Stomach smooth muscle (tissue), 2 donors: ENCODE data around the gene FGD3.
"Not testable (repeated sequence)": the region's sequence is repeated elsewhere in the genome, so short reads cannot be mapped to it uniquely, and the experiment has no call there.

Source experiments
- H3K27ac ChIP-seq: one replicate; pipeline ENCODE4 v1.7.0; 2013; ENCODE audit warnings: mild to moderate bottlenecking, low read length, inconsistent platforms
- H3K27me3 ChIP-seq, 2 donors: one replicate each; pipeline ENCODE4 v1.7.0; 2013; ENCODE audit warnings: low read length in 2 of 2; ENCODE audit not compliant: insufficient read depth in 2 of 2, control insufficient read depth in 1 of 2
- H3K36me3 ChIP-seq, 2 donors: one replicate each; pipeline ENCODE4 v1.7.0; 2013; ENCODE audit warnings: low read length in 2 of 2; ENCODE audit not compliant: control insufficient read depth in 2 of 2, insufficient read depth in 2 of 2
- H3K4me1 ChIP-seq: one replicate; pipeline ENCODE4 v1.7.0; 2013; ENCODE audit warnings: low read length; ENCODE audit not compliant: control insufficient read depth, insufficient read depth
- H3K4me3 ChIP-seq, 2 donors: one replicate each; pipeline ENCODE4 v1.7.0; 2013; ENCODE audit warnings: low read length in 2 of 2
- H3K9ac ChIP-seq, 2 donors: one replicate each; pipeline ENCODE4 v1.7.0; 2013; ENCODE audit warnings: low read length in 2 of 2, mild to moderate bottlenecking in 1 of 2
- H3K9me3 ChIP-seq, 2 donors: one replicate each; pipeline ENCODE4 v1.7.0; 2013; ENCODE audit warnings: low read length in 2 of 2; ENCODE audit not compliant: control insufficient read depth in 2 of 2
- donor health status: healthy.
- donor health status: Pancreatic carcinoma.

Gene FGD3

DNA sequence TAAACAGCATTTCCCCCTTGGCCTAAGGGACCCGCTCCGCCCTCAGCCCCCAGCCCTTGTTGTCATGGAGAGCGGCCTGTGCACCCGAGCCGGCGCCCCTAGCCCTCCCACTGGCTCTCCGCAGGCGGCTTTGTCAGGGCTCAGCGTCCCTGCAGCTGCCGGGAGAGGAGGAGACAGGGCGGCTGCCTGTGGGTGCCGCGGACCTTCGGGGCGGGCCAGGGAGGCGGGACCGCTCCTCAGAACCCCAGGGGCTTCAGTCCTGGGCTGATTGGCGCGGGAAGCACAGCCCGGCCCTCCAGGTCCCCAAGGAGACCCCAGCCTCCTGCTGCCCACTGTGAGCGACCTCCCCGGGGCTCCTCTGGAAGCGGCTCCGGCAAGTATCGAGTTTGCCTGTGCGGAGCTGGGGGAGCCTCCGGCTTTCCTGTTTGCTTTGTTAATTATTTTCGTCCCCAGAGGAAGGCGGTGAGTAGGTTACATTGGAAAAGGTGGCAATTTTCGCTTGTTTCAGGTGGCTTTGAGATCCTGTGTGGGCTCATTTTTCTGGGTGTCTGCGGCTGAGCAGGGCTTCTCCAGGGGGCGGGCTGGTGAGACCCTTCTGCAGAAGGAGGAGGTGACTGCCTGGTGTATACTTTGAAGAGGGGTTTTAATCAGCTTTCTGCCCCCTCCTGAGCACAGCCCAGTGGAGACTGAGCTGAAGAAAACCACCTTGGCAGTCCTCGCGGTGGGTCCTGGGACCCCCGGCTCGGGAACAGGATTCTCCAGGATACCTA lies at the start of gene FGD3:
FGD3 (plus strand) TSS at position 256 of the 770 bp plus-strand sequence. CDS start 28,734 bp downstream, outside the sequence.
- peak within 1 kb of the TSS; percentile 58 to 72 for H3K4me3 ChIP-seq
- no peak within 1 kb of the TSS for H3K27ac ChIP-seq
- peak within 1 kb of the TSS; percentile 21 to 47 for H3K9ac ChIP-seq

GRCh38 chr9:92905137-92905536 lies 42.2 kb upstream of the FGD3 start:
- not testable (repeated sequence) for H3K4me1 ChIP-seq, H3K36me3 ChIP-seq, H3K9ac ChIP-seq, H3K9me3 ChIP-seq, H3K27me3 ChIP-seq, H3K27ac ChIP-seq, H3K4me3 ChIP-seq

More for the DNA sequence above, at the start of gene FGD3:
- peaks cover 9% of the 10 kb centered on the region for H3K4me1 ChIP-seq
- no peaks in the 10 kb centered on the region for H3K36me3 ChIP-seq
- peaks cover 19 to 24% of the 10 kb centered on the region in 2 donors for H3K27me3 ChIP-seq
- no peaks in the 10 kb centered on the region for H3K9me3 ChIP-seq

DNA sequence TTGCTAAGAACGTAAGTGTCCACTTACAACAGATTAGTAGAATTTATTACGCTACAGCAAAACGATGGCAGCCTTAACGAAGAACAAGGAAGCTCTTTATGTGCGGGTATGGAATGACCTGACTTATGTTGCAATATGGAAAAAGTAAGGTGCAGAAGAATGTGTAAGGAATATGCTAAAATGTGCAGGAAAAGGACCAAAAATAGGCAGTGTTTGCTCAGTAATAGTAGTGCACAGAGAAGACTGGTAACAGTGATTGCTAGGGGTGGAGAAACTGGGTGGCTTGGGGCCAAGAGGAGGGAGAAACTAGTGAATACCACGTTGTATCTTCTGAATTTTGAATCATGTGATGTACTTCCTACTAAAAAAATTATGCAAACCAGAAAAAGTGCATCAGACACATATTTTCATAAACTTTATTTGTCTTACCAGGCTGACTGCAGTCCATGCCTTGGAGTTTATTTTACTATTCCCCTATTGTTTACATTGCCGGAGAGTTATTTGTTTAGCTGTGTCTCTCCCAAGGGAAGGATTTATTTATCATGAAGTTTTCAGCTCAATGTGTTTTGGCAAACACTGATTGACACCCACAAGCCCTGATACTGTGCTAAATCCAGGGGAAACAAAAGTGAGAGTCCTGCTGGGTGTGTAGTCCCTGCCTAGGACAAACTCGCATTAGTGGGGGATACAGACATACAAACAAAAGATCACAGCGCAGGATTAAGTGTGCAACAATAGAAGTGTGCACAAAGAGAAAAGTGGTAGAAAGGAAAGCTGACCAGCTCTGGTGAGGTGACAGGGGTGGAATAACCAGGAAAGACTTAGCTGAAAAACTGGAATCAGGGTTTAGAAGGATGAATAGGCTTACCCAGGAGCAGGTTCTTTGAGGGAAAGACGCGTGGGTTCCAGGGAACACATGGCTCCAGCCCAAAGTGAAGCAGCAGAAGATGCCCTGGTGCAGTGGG lies 35.5 kb upstream of the FGD3 start:
- no peaks in the 10 kb centered on the region for H3K9me3 ChIP-seq
- H3K27ac ChIP-seq, result no peak overlapping the region
- H3K4me1 ChIP-seq, result peaks cover 5% of the 10 kb centered on the region
- H3K36me3 ChIP-seq, result no peaks in the 10 kb centered on the region
- peaks cover 11 to 12% of the 10 kb centered on the region in 2 donors for H3K27me3 ChIP-seq
- H3K4me3 ChIP-seq, result peak overlapping the region in 1 of 2 donors; percentile 29
- no peak overlapping the region for H3K9ac ChIP-seq

DNA sequence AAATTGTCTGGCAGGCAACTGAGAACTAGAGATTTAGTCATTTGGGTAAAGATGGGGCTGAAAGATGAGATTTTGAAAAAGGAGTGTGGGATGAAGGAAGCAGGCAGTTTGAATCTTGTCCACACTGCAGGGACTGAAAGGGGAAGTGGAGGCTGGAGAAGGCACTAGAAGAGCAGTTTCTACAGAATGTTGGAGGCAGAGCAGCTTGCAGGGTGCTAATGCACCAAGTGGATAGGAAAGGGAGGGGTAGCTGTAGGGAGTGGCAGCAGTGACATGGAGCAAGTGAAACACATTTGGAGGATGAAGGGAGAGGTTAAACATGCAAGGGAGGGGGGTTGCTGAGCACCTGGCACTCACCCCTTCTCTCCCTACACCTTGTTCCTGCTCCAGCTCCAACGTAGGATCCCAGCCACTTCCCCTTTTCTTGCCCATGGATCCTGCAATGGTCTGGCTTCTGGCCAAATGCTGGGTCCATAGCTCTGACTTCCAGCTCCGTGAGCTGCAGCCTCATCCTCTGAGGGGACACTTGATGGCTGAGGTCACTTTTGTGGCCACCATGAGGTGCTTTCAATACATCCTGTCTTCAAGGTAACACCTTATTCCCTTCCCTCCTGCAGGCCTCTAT lies 30.0 kb upstream of the FGD3 start:
- Histone ChIP-seq H3K9ac (no peak overlapping the region), H3K4me3 (no peak overlapping the region), H3K27ac (no peak overlapping the region), H3K9me3 (no peaks in the 10 kb centered on the region), H3K27me3 (peaks cover 7 to 11% of the 10 kb centered on the region in 2 donors), H3K4me1 (peaks cover 1% of the 10 kb centered on the region), H3K36me3 (no peaks in the 10 kb centered on the region)

- Histone ChIP-seq H3K27me3 (no peaks in the 10 kb centered on the region), H3K27ac (no peak overlapping the region), H3K9ac (no peak overlapping the region), H3K4me3 (no peak overlapping the region), H3K4me1 (no peaks in the 10 kb centered on the region), H3K36me3 (no peaks in the 10 kb centered on the region), H3K9me3 (no peaks in the 10 kb centered on the region)
Measured at GRCh38 chr9:92920437-92920836, 26.9 kb upstream of the FGD3 start.

DNA sequence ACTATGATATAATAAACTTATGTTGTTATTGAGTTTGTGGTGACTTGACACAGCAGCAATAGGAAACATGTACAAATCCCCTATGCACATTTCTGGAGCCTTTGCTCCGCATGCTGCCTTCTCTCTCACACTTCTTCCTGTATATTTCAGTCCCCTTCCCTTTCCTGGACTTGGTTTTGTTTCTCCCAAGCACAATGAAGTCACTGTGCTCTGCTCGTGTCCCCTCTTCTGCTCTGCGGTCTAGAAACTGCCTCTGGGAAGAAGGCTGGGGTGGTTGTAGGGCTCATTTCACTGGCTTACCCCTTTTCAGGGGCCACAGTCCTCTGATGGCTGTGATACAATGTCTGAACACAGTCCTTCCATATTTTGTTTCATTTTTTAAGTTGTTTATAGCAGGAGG lies 15.7 kb upstream of the FGD3 start:
- no peak overlapping the region for H3K9ac ChIP-seq
- no peaks in the 10 kb centered on the region for H3K4me1 ChIP-seq
- H3K9me3 ChIP-seq, result no peaks in the 10 kb centered on the region
- no peaks in the 10 kb centered on the region for H3K36me3 ChIP-seq
- H3K4me3 ChIP-seq, result no peak overlapping the region
- no peak overlapping the region for H3K27ac ChIP-seq
- no peaks in the 10 kb centered on the region for H3K27me3 ChIP-seq

GRCh38 chr9:92934321-92934720 lies 13.0 kb upstream of the FGD3 start:
- no peak overlapping the region for H3K9ac ChIP-seq
- no peaks in the 10 kb centered on the region for H3K36me3 ChIP-seq
- H3K27ac ChIP-seq, result no peak overlapping the region
- no peaks in the 10 kb centered on the region for H3K9me3 ChIP-seq
- peaks cover 0 to 2% of the 10 kb centered on the region in 2 donors for H3K27me3 ChIP-seq
- H3K4me3 ChIP-seq, result no peak overlapping the region
- no peaks in the 10 kb centered on the region for H3K4me1 ChIP-seq

DNA sequence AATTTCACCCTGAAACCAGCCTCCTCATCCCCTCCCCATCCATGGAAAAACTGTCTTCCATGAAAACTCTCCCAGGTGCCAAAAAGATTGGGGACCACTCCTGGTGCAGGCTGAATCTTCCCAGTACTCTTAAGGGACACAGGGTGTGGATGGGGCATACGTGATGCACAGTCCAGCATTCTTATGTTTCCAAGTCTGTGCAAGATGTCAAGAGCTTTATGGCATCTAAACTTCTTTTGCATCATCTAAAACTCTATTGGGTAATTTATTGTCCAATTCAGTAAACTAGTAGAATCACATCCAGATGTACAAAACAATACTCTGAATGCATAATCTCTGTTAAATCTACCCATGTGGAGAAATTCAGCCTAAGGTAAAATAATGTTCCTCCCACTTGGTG lies 9.3 kb upstream of the FGD3 start:
- Histone ChIP-seq H3K27ac (no peak overlapping the region), H3K4me1 (no peaks in the 10 kb centered on the region), H3K9ac (no peak overlapping the region), H3K4me3 (no peak overlapping the region), H3K36me3 (no peaks in the 10 kb centered on the region), H3K27me3 (peaks cover 5% of the 10 kb centered on the region in 2 donors), H3K9me3 (no peaks in the 10 kb centered on the region)

DNA sequence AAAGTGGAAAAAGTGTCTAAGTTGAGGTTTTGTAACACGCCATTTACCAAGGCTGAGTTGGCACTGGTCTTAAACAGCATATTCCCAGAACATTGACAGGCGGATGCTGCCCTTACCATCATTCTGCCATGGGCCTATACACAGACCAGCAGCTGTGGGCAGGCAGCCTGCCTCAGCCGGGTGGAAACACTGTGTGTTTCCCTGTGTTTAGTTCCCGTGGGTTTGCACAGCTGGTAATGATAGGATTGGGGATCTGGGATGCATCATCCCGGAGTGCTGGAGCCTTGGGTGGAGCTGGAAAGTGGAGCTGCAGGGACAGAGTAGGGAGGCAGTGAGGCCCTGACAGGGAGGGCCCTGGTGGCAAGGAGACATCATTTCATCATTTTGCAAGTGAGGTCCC lies 5.5 kb upstream of the FGD3 start:
- peaks cover 9 to 11% of the 10 kb centered on the region in 2 donors for H3K27me3 ChIP-seq
- H3K4me3 ChIP-seq, result no peak overlapping the region
- no peak overlapping the region for H3K9ac ChIP-seq

DNA sequence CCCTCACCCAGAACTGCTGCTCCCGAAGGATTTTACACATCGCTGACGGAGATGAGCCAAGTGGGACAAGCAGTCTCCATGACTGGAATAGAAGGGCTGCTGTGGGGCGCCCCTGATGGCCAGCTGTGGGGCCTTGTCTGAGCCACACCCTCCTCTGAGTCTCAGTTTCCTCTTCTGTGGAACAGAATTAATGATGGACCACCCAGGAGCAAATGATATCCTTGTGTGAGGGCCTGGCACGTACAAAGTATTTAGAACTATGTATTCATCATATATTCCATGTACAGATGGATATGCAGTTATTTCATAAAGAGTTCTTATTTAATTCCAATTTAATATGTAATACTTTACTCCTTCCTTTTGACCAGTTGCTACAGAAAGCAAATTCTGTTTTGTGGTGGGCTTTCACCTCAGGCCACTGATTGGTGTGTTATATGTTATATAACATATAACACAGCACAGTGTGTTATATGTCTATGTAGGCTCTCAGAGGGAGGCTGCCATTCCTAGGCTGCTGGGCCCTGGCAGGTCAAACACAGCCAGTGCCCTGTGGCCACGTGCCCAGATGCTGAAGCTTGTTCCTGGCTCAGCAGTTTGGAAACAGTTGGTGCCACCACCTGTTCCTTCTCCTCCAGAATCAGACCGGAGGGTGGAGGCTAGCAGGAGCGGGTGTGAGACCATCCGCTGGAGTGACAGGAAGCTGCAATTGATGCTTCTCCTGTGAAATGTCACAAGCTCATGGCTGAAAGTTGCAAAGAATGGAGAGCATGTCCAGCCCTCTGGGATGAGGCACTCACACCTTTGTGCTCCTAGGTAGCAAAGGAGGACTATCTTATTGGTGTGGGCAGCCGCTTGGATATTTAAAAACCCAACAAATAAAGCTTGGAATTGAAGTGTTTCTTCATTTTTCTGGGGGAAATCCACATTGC lies 4.4 kb upstream of the FGD3 start:
- H3K9ac ChIP-seq, result no peak overlapping the region
- H3K36me3 ChIP-seq, result no peaks in the 10 kb centered on the region
- peaks cover 9% of the 10 kb centered on the region for H3K4me1 ChIP-seq
- no peak overlapping the region for H3K27ac ChIP-seq
- no peaks in the 10 kb centered on the region for H3K9me3 ChIP-seq
- H3K4me3 ChIP-seq, result no peak overlapping the region
- peaks cover 13 to 18% of the 10 kb centered on the region in 2 donors for H3K27me3 ChIP-seq

More for the DNA sequence above, 5.5 kb upstream of the FGD3 start:
- Histone ChIP-seq H3K27ac (no peak overlapping the region), H3K9me3 (no peaks in the 10 kb centered on the region), H3K4me1 (no peaks in the 10 kb centered on the region), H3K36me3 (no peaks in the 10 kb centered on the region)
